ENCODE data around the gene MPV17.

The MPV17 gene

GRCh38 chr2:27369471-27370025, 46.7 kb upstream of the MPV17 start:
- H2AFZ ChIP-seq (ENCODE audit: low read length) = no peak overlapping the region
- TF ChIP-seq EZH2 (IDR thresholded peaks at IDR 0.05; ENCODE audit: borderline replicate concordance, low read length) = no peak
- no peak for TF ChIP-seq CTCF (IDR thresholded peaks at IDR 0.05; ENCODE audit: low read length)
- H3K9ac ChIP-seq (ENCODE audit: low read length) = peak overlapping the region; percentile 79
- peak overlapping the region; percentile 88 for H3K4me3 ChIP-seq (ENCODE audit: low read depth, low read length, poor library complexity, severe bottlenecking)
- H3K9me3 ChIP-seq (ENCODE audit: low read length) = no peaks in the 10 kb centered on the region
- no peaks in the 10 kb centered on the region for H3K27me3 ChIP-seq (ENCODE audit: insufficient read depth, low read length)
- H3K36me3 ChIP-seq (ENCODE audit: insufficient read depth, low read length) = peaks cover 56% of the 10 kb centered on the region
- H3K4me1 ChIP-seq (ENCODE audit: insufficient read depth, low read length, severe bottlenecking) = peaks cover 25% of the 10 kb centered on the region
- no peaks in the 10 kb centered on the region for H4K20me1 ChIP-seq (ENCODE audit: insufficient read depth, low read length)
- no peaks in the 10 kb centered on the region for H3F3A ChIP-seq (ENCODE audit: insufficient read depth, low read length)
- H3K4me2 ChIP-seq (ENCODE audit: low read length) = peak overlapping the region; percentile 84
- no peaks in the 10 kb centered on the region for H3K79me2 ChIP-seq (ENCODE audit: insufficient read depth, low read length)
- H3K27ac ChIP-seq (ENCODE audit: low read depth, low read length, poor library complexity, severe bottlenecking) = peak overlapping the region; percentile 3
- no peaks in the 10 kb centered on the region for H3K9me2 ChIP-seq (ENCODE audit: low read depth, low read length)

DNA sequence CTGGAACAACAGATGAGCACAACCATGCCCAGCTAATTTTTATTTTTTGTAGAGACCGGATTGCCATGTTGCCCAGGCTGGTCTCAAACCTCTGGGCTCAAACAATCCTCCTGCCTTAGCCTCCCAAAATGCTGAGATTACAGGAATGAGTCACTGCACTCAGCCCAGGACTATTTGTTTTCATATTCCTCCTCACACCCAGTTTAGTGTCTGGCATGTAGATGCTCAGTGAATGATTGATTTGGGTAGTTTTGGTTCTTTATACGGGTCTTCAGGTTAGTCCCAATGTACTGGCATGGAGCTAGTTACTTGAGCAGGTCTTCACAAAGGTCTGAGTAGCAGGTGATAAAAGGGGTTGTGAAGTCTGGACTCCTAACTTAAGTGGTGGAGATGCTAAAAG, 41.0 kb upstream of the MPV17 start:
- no peaks in the 10 kb centered on the region for H3F3A ChIP-seq (ENCODE audit: insufficient read depth, low read length)
- no peak overlapping the region for H3K4me3 ChIP-seq (ENCODE audit: low read depth, low read length, poor library complexity, severe bottlenecking)
- peaks cover 49% of the 10 kb centered on the region for H3K36me3 ChIP-seq (ENCODE audit: insufficient read depth, low read length)
- H3K9me2 ChIP-seq (ENCODE audit: low read depth, low read length) = no peaks in the 10 kb centered on the region
- no peak overlapping the region for H2AFZ ChIP-seq (ENCODE audit: low read length)
- H3K27me3 ChIP-seq (ENCODE audit: insufficient read depth, low read length) = no peaks in the 10 kb centered on the region
- no peak for TF ChIP-seq EZH2 (IDR thresholded peaks at IDR 0.05; ENCODE audit: borderline replicate concordance, low read length)
- no peak for TF ChIP-seq CTCF (IDR thresholded peaks at IDR 0.05; ENCODE audit: low read length)
- no peaks in the 10 kb centered on the region for H3K79me2 ChIP-seq (ENCODE audit: insufficient read depth, low read length)
- H3K9me3 ChIP-seq (ENCODE audit: low read length) = no peaks in the 10 kb centered on the region
- peaks cover 4% of the 10 kb centered on the region for H3K4me1 ChIP-seq (ENCODE audit: insufficient read depth, low read length, severe bottlenecking)
- no peaks in the 10 kb centered on the region for H4K20me1 ChIP-seq (ENCODE audit: insufficient read depth, low read length)
- H3K9ac ChIP-seq (ENCODE audit: low read length) = no peak overlapping the region
- H3K27ac ChIP-seq (ENCODE audit: low read depth, low read length, poor library complexity, severe bottlenecking) = no peak overlapping the region
- H3K4me2 ChIP-seq (ENCODE audit: low read length) = no peak overlapping the region

DNA sequence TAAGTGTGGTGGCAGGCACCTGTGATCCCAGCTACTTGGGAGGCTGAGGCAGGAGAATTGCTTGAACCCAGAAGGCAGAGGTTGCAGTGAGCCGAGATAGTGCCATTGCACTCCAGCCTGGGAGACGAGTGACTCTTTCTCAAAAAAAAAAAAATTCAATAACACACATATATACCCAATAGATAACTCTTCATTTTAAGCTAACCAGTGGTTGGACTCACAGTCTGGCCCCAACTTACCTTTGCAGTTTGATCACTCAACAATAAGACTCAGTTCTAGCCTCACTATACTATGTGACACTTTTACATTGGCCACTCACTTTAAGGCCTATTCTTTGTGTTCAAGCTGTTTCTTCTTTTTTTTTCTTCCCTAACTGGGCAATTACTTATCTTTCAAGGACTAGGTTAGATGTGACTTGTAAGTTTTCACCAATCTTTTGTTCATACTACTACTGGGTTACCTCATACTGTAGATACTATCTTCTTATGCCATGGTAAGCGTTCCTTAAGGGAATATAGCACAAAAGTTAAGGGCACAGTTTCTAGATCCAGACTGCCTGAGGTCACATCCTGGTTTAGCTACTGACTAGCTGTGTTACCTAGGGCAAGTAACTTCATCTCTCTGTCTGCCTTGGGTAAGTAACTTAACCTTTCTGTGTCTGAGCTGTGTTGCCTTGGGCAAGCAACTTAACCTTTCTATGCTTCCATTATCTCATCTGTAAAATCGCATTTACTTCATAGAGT, 40.0 kb upstream of the MPV17 start:
- Histone ChIP-seq H2AFZ (ENCODE audit: low read length) (no peak overlapping the region), H3K79me2 (ENCODE audit: insufficient read depth, low read length) (peaks cover 6% of the 10 kb centered on the region; the same call in 1 of the 2 replicates), H3K36me3 (ENCODE audit: insufficient read depth, low read length) (peaks cover 47% of the 10 kb centered on the region), H3K4me1 (ENCODE audit: insufficient read depth, low read length, severe bottlenecking) (peaks cover 6% of the 10 kb centered on the region), H3K9me2 (ENCODE audit: low read depth, low read length) (no peaks in the 10 kb centered on the region), H4K20me1 (ENCODE audit: insufficient read depth, low read length) (no peaks in the 10 kb centered on the region), H3F3A (ENCODE audit: insufficient read depth, low read length) (no peaks in the 10 kb centered on the region), H3K4me3 (ENCODE audit: low read depth, low read length, poor library complexity, severe bottlenecking) (no peak overlapping the region), H3K27me3 (ENCODE audit: insufficient read depth, low read length) (no peaks in the 10 kb centered on the region), H3K9ac (ENCODE audit: low read length) (no peak overlapping the region), H3K9me3 (ENCODE audit: low read length) (no peaks in the 10 kb centered on the region), H3K4me2 (ENCODE audit: low read length) (no peak overlapping the region), H3K27ac (ENCODE audit: low read depth, low read length, poor library complexity, severe bottlenecking) (no peak overlapping the region)
- TF ChIP-seq EZH2 (IDR thresholded peaks at IDR 0.05; ENCODE audit: borderline replicate concordance, low read length) = no peak
- TF ChIP-seq CTCF (IDR thresholded peaks at IDR 0.05; ENCODE audit: low read length) = no peak
